ENCODE results near the gene ELMO1.

- TF ChIP-seq, protein P1, sequence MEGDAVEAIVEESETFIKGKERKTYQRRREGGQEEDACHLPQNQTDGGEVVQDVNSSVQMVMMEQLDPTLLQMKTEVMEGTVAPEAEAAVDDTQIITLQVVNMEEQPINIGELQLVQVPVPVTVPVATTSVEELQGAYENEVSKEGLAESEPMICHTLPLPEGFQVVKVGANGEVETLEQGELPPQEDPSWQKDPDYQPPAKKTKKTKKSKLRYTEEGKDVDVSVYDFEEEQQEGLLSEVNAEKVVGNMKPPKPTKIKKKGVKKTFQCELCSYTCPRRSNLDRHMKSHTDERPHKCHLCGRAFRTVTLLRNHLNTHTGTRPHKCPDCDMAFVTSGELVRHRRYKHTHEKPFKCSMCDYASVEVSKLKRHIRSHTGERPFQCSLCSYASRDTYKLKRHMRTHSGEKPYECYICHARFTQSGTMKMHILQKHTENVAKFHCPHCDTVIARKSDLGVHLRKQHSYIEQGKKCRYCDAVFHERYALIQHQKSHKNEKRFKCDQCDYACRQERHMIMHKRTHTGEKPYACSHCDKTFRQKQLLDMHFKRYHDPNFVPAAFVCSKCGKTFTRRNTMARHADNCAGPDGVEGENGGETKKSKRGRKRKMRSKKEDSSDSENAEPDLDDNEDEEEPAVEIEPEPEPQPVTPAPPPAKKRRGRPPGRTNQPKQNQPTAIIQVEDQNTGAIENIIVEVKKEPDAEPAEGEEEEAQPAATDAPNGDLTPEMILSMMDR (IDR thresholded peaks at IDR 0.05; ENCODE audit: low read depth, low read length, missing input control), result no peak
- TF ChIP-seq MAX (IDR thresholded peaks at IDR 0.05) (no peak), YY1 (IDR thresholded peaks at IDR 0.05) (no peak), JUND (IDR thresholded peaks at IDR 0.05) (no peak), EGR1 (IDR thresholded peaks at IDR 0.05; ENCODE audit: low read depth in 2 of 2) (no peak), ZBTB33 (IDR thresholded peaks at IDR 0.05) (no peak), TAF1 (conservative IDR thresholded peaks at IDR 0.05) (no peak), RXRA (IDR thresholded peaks at IDR 0.05) (no peak), GABPA (IDR thresholded peaks at IDR 0.05 in 1 of 2, conservative IDR thresholded peaks at IDR 0.05 in 1 of 2) (no peak), FOXA1 (IDR thresholded peaks at IDR 0.05) (no peak), RAD21 (IDR thresholded peaks at IDR 0.05) (no peak), HNF4A (conservative IDR thresholded peaks at IDR 0.05) (no peak)
- TF ChIP-seq, protein P2, sequence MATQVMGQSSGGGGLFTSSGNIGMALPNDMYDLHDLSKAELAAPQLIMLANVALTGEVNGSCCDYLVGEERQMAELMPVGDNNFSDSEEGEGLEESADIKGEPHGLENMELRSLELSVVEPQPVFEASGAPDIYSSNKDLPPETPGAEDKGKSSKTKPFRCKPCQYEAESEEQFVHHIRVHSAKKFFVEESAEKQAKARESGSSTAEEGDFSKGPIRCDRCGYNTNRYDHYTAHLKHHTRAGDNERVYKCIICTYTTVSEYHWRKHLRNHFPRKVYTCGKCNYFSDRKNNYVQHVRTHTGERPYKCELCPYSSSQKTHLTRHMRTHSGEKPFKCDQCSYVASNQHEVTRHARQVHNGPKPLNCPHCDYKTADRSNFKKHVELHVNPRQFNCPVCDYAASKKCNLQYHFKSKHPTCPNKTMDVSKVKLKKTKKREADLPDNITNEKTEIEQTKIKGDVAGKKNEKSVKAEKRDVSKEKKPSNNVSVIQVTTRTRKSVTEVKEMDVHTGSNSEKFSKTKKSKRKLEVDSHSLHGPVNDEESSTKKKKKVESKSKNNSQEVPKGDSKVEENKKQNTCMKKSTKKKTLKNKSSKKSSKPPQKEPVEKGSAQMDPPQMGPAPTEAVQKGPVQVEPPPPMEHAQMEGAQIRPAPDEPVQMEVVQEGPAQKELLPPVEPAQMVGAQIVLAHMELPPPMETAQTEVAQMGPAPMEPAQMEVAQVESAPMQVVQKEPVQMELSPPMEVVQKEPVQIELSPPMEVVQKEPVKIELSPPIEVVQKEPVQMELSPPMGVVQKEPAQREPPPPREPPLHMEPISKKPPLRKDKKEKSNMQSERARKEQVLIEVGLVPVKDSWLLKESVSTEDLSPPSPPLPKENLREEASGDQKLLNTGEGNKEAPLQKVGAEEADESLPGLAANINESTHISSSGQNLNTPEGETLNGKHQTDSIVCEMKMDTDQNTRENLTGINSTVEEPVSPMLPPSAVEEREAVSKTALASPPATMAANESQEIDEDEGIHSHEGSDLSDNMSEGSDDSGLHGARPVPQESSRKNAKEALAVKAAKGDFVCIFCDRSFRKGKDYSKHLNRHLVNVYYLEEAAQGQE (IDR thresholded peaks at IDR 0.05), result no peak
Measured at GRCh38 chr7:36875794-36876193, 572.9 kb downstream of the ELMO1 start.

Data from liver (tissue), 3 donors.